Keratinocyte (primary cell): ENCODE measurements around the gene PKNOX2. TPM values are rescaled to one million over a fixed set of nuclear protein-coding genes. Genes with fewer than 3 reads are reported as not detected.

Experiments
- DNase-seq: peaks from one replicate; pipeline ENCODE4 v3.0.0-alpha.2; 2011; ENCODE audit warnings: low read depth, missing footprints, low spot score
- FAIRE-seq: peaks from 2 replicates; lab custom pipeline; 2011; peaks lifted over from hg19 to GRCh38; lab: Jason Lieb, UNC
- H2AFZ ChIP-seq: 2 replicates; pipeline ENCODE4 v1.6.0; 2012; ENCODE audit warnings: low read length, control low read depth, inconsistent platforms; ENCODE audit not compliant: control insufficient read depth
- H3K27ac ChIP-seq: 2 replicates; pipeline ENCODE4 v1.5.1; 2011; ENCODE audit warnings: low read length; ENCODE audit not compliant: control insufficient read depth, insufficient read depth
- H3K27me3 ChIP-seq: 3 replicates; pipeline ENCODE4 v1.6.0; 2011; ENCODE audit warnings: low read length; ENCODE audit not compliant: control insufficient read depth, insufficient read depth; ENCODE audit errors: extremely low read depth
- H3K36me3 ChIP-seq, 2 experiments: 2 replicates in 1 of 2; 3 replicates in 1 of 2; pipeline ENCODE4 v1.5.1; 2011; ENCODE audit warnings: low read length in 2 of 2, mild to moderate bottlenecking in 1 of 2; ENCODE audit not compliant: control insufficient read depth in 2 of 2, insufficient read depth in 2 of 2; ENCODE audit errors: extremely low read depth in 1 of 2
- H3K4me1 ChIP-seq: 3 replicates; pipeline ENCODE4 v1.5.1; 2011; ENCODE audit warnings: low read length; ENCODE audit not compliant: control insufficient read depth, insufficient read depth; ENCODE audit errors: extremely low read depth
- H3K4me2 ChIP-seq: 3 replicates; pipeline ENCODE4 v1.6.0; 2011; ENCODE audit warnings: low read depth, low read length; ENCODE audit not compliant: control insufficient read depth, insufficient read depth; ENCODE audit errors: extremely low read depth
- H3K4me3 ChIP-seq, 3 experiments: fragments of 200-600 bp in 1 of 3; sonication (generic) in 1 of 3; 2 replicates in 2 of 3; 3 replicates in 1 of 3; pipeline ENCODE4 v1.5.1; 2011 to 2016; ENCODE audit warnings: low read length in 3 of 3, mild to moderate bottlenecking in 3 of 3, control low read depth in 2 of 3, inconsistent platforms in 1 of 3, low read depth in 1 of 3, mixed read lengths in 1 of 3, mixed run types in 1 of 3, moderate library complexity in 1 of 3; ENCODE audit not compliant: control insufficient read depth in 2 of 3, insufficient read depth in 2 of 3; ENCODE audit errors: extremely low read depth in 1 of 3
- H3K79me2 ChIP-seq: 2 replicates; pipeline ENCODE4 v1.6.0; 2012; ENCODE audit warnings: low read length; ENCODE audit not compliant: control insufficient read depth, insufficient read depth
- H3K9ac ChIP-seq: 3 replicates; pipeline ENCODE4 v1.6.0; 2011; ENCODE audit warnings: low read length; ENCODE audit not compliant: control insufficient read depth, insufficient read depth; ENCODE audit errors: extremely low read depth
- H3K9me1 ChIP-seq: 3 replicates; pipeline ENCODE4 v1.6.0; 2011; ENCODE audit warnings: low read length; ENCODE audit not compliant: control insufficient read depth, insufficient read depth; ENCODE audit errors: extremely low read depth
- H3K9me3 ChIP-seq: 2 replicates; pipeline ENCODE4 v1.5.1; 2012; ENCODE audit warnings: low read depth, low read length; ENCODE audit not compliant: control insufficient read depth
- H4K20me1 ChIP-seq: 3 replicates; pipeline ENCODE4 v1.6.0; 2011; ENCODE audit warnings: low read length; ENCODE audit not compliant: control insufficient read depth, insufficient read depth; ENCODE audit errors: extremely low read depth
- EZH2 ChIP-seq: IDR thresholded peaks from one replicate; pipeline ENCODE4 v1.6.1; 2012; ENCODE audit warnings: inconsistent platforms, mild to moderate bottlenecking, low read length, moderate library complexity
- dilution Hi-C: fragments of 300-500 bp; cut with MboI; formaldehyde crosslinking; loops from one replicate; pipeline ENCODE4 v1.7.0; 2020; ENCODE audit warnings: low sequenced_read_pairs; ENCODE audit not compliant: extremely low pct_ligation_motif_present
- polyA plus RNA-seq, 5 experiments: library from polyadenylated mRNA; depleted of rRNA in 3 of 5; stranded (reverse) in 3 of 5; stranded (forward) in 1 of 5; unstranded in 1 of 5; fragments of >200 nt; gene quantifications; 1 replicate in 1 of 5; 2 replicates in 3 of 5; 3 replicates in 1 of 5; pipeline versions ENCODE4 v1.2.1 to v1.2.3, GENCODE V29; 2011 to 2012; ENCODE audit warnings: missing spikeins in 2 of 5, low read depth in 1 of 5, low replicate concordance in 1 of 5
- TF ChIP-seq, protein P1 (sequence below), 3 experiments: IDR thresholded peaks in 1 of 3; conservative IDR thresholded peaks in 1 of 3; optimal IDR thresholded peaks in 1 of 3; 2 replicates in 2 of 3; 3 replicates in 1 of 3; pipeline versions ENCODE3 to v1.5.1; 2011; ENCODE audit warnings: low read length in 3 of 3, mild to moderate bottlenecking in 3 of 3, moderate library complexity in 2 of 3, control low read depth in 1 of 3, inconsistent platforms in 1 of 3; ENCODE audit not compliant: insufficient read depth in 2 of 3; ENCODE audit errors: extremely low read depth in 1 of 3

The PKNOX2 gene
- polyA plus RNA-seq, 1 donor (not counting 4 experiments of a cell fraction or from before 2014, with no cell fraction given) = 0.05 TPM

DNA sequence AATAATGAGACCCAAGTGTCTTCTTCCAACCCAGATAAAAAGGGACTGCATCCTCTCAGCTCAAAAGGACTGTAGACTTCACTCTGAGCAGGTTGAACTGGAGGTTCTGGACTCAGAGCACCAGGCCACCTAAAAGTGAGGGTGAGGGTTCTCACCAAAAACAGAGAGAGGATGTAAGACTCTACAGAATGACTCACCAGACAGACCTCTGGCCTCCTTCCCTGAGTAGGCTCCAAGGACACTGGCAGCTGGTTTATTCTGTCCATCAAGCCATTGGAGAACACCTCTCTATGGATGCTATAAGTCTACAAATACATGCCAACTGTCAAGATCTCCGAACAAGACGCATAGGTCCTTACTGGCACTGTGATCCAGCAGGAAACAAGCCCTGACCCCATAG lies 304.3 kb downstream of the PKNOX2 start:
- dilution Hi-C loops = no loop called here
- Histone ChIP-seq H2AFZ (no peak overlapping the region), H3K27ac (no peak overlapping the region), H3K4me1 (peaks cover 10% of the 10 kb centered on the region), H3K79me2 (peaks cover 10% of the 10 kb centered on the region), H3K9me3 (no peaks in the 10 kb centered on the region), H3K9me1 (no peaks in the 10 kb centered on the region), H3K4me3 (no peak overlapping the region), H3K4me2 (no peak overlapping the region), H3K9ac (no peak overlapping the region), H3K36me3 (peaks cover 4 to 10% of the 10 kb centered on the region in 2 experiments), H4K20me1 (no peaks in the 10 kb centered on the region), H3K27me3 (no peaks in the 10 kb centered on the region)
- FAIRE-seq (no peak), DNase-seq (no peak)
- TF ChIP-seq EZH2 = no peak
- TF ChIP-seq, protein P1, sequence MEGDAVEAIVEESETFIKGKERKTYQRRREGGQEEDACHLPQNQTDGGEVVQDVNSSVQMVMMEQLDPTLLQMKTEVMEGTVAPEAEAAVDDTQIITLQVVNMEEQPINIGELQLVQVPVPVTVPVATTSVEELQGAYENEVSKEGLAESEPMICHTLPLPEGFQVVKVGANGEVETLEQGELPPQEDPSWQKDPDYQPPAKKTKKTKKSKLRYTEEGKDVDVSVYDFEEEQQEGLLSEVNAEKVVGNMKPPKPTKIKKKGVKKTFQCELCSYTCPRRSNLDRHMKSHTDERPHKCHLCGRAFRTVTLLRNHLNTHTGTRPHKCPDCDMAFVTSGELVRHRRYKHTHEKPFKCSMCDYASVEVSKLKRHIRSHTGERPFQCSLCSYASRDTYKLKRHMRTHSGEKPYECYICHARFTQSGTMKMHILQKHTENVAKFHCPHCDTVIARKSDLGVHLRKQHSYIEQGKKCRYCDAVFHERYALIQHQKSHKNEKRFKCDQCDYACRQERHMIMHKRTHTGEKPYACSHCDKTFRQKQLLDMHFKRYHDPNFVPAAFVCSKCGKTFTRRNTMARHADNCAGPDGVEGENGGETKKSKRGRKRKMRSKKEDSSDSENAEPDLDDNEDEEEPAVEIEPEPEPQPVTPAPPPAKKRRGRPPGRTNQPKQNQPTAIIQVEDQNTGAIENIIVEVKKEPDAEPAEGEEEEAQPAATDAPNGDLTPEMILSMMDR (optimal IDR thresholded peaks at IDR 0.05 in 1 of 3, IDR thresholded peaks at IDR 0.05 in 1 of 3, conservative IDR thresholded peaks at IDR 0.05 in 1 of 3; ENCODE audit: extremely low read depth in 1 of 3, insufficient read depth in 2 of 3, low read length in 3 of 3) = no peak

DNA sequence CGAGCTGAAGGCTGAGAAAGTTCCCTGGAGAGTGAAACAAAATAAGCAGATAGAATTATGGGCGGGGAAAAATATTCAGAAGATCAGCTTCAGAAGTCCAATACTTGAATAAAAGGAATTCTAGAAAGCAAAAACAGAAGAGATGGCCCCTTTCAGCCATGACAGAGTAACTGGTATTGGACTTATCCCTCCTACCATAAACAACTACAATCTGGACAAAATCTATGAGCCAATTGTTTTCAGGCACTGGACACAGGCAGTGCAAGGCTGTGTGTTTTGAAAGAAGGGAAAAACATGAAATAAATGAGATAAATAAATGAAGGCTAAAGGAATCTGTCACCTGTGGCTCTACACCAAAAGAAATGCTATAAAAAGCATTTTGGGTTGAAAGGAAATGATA lies 305.8 kb downstream of the PKNOX2 start:
- peaks cover 11% of the 10 kb centered on the region for H3K79me2 ChIP-seq
- dilution Hi-C loops = no loop called here
- DNase-seq = no peak
- peaks cover 4 to 9% of the 10 kb centered on the region in 2 experiments for H3K36me3 ChIP-seq
- no peaks in the 10 kb centered on the region for H3K27me3 ChIP-seq
- H3K27ac ChIP-seq = no peak overlapping the region
- no peak overlapping the region for H3K4me2 ChIP-seq
- H3K4me3 ChIP-seq = no peak overlapping the region
- H3K4me1 ChIP-seq = no peaks in the 10 kb centered on the region
- no peak for TF ChIP-seq EZH2
- TF ChIP-seq, protein P1 (optimal IDR thresholded peaks at IDR 0.05 in 1 of 3, IDR thresholded peaks at IDR 0.05 in 1 of 3, conservative IDR thresholded peaks at IDR 0.05 in 1 of 3; ENCODE audit: extremely low read depth in 1 of 3, insufficient read depth in 2 of 3, low read length in 3 of 3) = no peak
- H3K9ac ChIP-seq = no peak overlapping the region
- no peak overlapping the region for H2AFZ ChIP-seq
- H3K9me3 ChIP-seq = no peaks in the 10 kb centered on the region
- no peaks in the 10 kb centered on the region for H3K9me1 ChIP-seq
- no peak for FAIRE-seq
- H4K20me1 ChIP-seq = no peaks in the 10 kb centered on the region
